Stomach (tissue), 4 donors: ENCODE data around the gene EML5.

Experiments used
- EP300 ChIP-seq: sonication (generic); formaldehyde crosslinking; IDR thresholded peaks from one replicate; pipeline ENCODE4 v1.6.1; 2017; ENCODE audit warnings: antibody characterized with exemption
- POLR2A ChIP-seq, 4 donors: fragments of 450-650 bp; IDR thresholded peaks; one replicate each; pipeline ENCODE4 v1.6.1; 2016; ENCODE audit warnings: antibody characterized with exemption in 4 of 4, control low read depth in 2 of 4, mild to moderate bottlenecking in 1 of 4, moderate library complexity in 1 of 4
- TF ChIP-seq, protein P1 (sequence below), 7 experiments: fragments of 450-650 bp in 4 of 7; fragments of 200-600 bp in 3 of 7; sonication (generic) in 3 of 7; IDR thresholded peaks; one replicate each; pipeline ENCODE4 v1.5.1; 2016 to 2019; ENCODE audit warnings: antibody characterized with exemption in 7 of 7, control low read depth in 2 of 7, mild to moderate bottlenecking in 1 of 7

DNA sequence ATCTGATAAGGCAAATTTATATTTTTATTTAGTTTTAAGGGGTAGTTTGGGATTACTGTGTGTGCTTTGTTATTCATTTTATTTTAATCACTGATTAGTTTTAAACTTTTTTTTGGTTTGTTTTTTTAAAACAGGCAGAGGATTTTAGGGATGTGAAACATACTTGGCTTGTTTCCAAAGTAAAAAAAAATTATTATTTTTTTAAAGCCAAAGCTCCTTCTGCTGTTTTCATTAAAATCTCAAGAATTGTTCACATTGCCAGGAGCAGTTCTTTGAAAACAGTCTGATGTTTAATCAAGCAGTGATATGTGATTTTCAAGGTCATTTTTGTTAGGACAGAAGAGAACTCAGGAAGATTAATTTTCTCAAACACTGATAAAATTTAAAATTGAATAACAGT lies 42.9 kb upstream of the EML5 start:
- TF ChIP-seq POLR2A (IDR thresholded peaks at IDR 0.05): no peak
- TF ChIP-seq, protein P1, sequence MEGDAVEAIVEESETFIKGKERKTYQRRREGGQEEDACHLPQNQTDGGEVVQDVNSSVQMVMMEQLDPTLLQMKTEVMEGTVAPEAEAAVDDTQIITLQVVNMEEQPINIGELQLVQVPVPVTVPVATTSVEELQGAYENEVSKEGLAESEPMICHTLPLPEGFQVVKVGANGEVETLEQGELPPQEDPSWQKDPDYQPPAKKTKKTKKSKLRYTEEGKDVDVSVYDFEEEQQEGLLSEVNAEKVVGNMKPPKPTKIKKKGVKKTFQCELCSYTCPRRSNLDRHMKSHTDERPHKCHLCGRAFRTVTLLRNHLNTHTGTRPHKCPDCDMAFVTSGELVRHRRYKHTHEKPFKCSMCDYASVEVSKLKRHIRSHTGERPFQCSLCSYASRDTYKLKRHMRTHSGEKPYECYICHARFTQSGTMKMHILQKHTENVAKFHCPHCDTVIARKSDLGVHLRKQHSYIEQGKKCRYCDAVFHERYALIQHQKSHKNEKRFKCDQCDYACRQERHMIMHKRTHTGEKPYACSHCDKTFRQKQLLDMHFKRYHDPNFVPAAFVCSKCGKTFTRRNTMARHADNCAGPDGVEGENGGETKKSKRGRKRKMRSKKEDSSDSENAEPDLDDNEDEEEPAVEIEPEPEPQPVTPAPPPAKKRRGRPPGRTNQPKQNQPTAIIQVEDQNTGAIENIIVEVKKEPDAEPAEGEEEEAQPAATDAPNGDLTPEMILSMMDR (IDR thresholded peaks at IDR 0.05): no peak
- no peak for TF ChIP-seq EP300
